H1 (cell line): ENCODE data around the gene VSTM2L. TPM values are rescaled to one million over a fixed set of nuclear protein-coding genes. Genes with fewer than 3 reads are reported as not detected.

Experiments used
- BCL11A ChIP-seq, 2 experiments: IDR thresholded peaks; one replicate each; pipeline ENCODE4 v1.6.1; 2011; ENCODE audit warnings: low read depth in 2 of 2, low read length in 2 of 2, mild to moderate bottlenecking in 2 of 2
- E2F6 ChIP-seq: IDR thresholded peaks from 2 replicates; pipeline ENCODE4 v1.6.1; 2012; ENCODE audit warnings: inconsistent platforms
- KDM4A ChIP-seq: IDR thresholded peaks from one replicate; pipeline ENCODE4 v1.7.1; 2012; ENCODE audit warnings: low read depth, mild to moderate bottlenecking, moderate library complexity, low read length, inconsistent platforms; ENCODE audit not compliant: severe bottlenecking
- NRF1 ChIP-seq: IDR thresholded peaks from 2 replicates; pipeline ENCODE4 v1.6.1; 2011; ENCODE audit warnings: mild to moderate bottlenecking, low read depth, low read length, improper control_type of control experiment
- POU5F1 ChIP-seq: IDR thresholded peaks from 2 replicates; pipeline ENCODE4 v1.6.1; 2011; ENCODE audit warnings: low read depth, mild to moderate bottlenecking, low read length, moderate library complexity
- RBBP5 ChIP-seq: IDR thresholded peaks from 2 replicates; pipeline ENCODE4 v1.7.1; 2012; ENCODE audit warnings: low read depth, mild to moderate bottlenecking, inconsistent platforms, low read length, moderate library complexity, borderline replicate concordance
- TBP ChIP-seq: IDR thresholded peaks from 2 replicates; pipeline ENCODE4 v1.6.1; 2011; ENCODE audit warnings: low read depth, low read length, improper control_type of control experiment
- polyA plus RNA-seq, 7 experiments: library from polyadenylated mRNA; depleted of rRNA in 3 of 7; stranded (reverse) in 5 of 7; unstranded in 2 of 7; fragments of >200 nt in 5 of 7; fragments of 200-250 nt in 2 of 7; gene quantifications; 1 replicate in 5 of 7; 2 replicates in 1 of 7; 4 replicates in 1 of 7; pipeline versions ENCODE4 v1.2.1 to v1.2.3, GENCODE V29; 2011 to 2013; ENCODE audit warnings: missing spikeins in 2 of 7, mixed read lengths in 2 of 7
- total RNA-seq: library from RNA; stranded (reverse); fragmentation: NEBNext Ultra II Directional; extraction: Animal tissue kit (Norgen Biotek cat#: 25700); gene quantifications from 2 replicates; pipeline ENCODE4 v1.2.1, GENCODE V29; 2021

The VSTM2L gene
- total and polyA plus RNA-seq, 2 of the 8 experiments (the other 6 are each of a cell fraction or from before 2014, with no cell fraction given), result 1.3 to 3.2 TPM

GRCh38 chr20:37898233-37899104 lies 4.5 kb upstream of the VSTM2L start (continued):
- TF ChIP-seq POU5F1, result no peak
- TF ChIP-seq BCL11A (IDR thresholded peaks at IDR 0.05; ENCODE audit: low read depth in 2 of 2, low read length in 2 of 2), result no peak
- no peak for TF ChIP-seq KDM4A
- TF ChIP-seq E2F6, result no peak
- no peak for TF ChIP-seq NRF1
- no peak for TF ChIP-seq RBBP5
- no peak for TF ChIP-seq TBP
